22Rv1 (cell line): ENCODE data around the gene SMARCE1.

Experiments used
- H3K27ac ChIP-seq: fragments of 450-650 bp; 2 replicates; pipeline ENCODE4 v1.5.1; 2017
- CTCF ChIP-seq: fragments of 450-650 bp; IDR thresholded peaks from 2 replicates; pipeline ENCODE4 v1.5.1; 2017; ENCODE audit warnings: mild to moderate bottlenecking
- ZFX ChIP-seq: fragments of 450-650 bp; IDR thresholded peaks from 2 replicates; pipeline ENCODE4 v1.6.1; 2017; ENCODE audit warnings: antibody characterized with exemption, borderline replicate concordance

Gene SMARCE1

GRCh38 chr17:40680998-40681397 is 33.4 kb upstream of the SMARCE1 start:
- no peak overlapping the region for H3K27ac ChIP-seq
- TF ChIP-seq ZFX = no peak
- TF ChIP-seq CTCF = no peak

GRCh38 chr17:40679523-40679907 is 31.9 kb upstream of the SMARCE1 start:
- no peak for TF ChIP-seq ZFX
- H3K27ac ChIP-seq = no peak overlapping the region

GRCh38 chr17:40678902-40679522 is 31.4 kb upstream of the SMARCE1 start:
- no peak overlapping the region for H3K27ac ChIP-seq
- TF ChIP-seq ZFX (no peak), CTCF (no peak)

- no peak overlapping the region for H3K27ac ChIP-seq
- TF ChIP-seq CTCF (no peak), ZFX (no peak)
These were observed 28.3 kb upstream of the SMARCE1 start for GRCh38 chr17:40675905-40676304.

- no peak overlapping the region for H3K27ac ChIP-seq
- TF ChIP-seq ZFX (no peak), CTCF (no peak)
These were observed 25.0 kb upstream of the SMARCE1 start for GRCh38 chr17:40672654-40673053.

- TF ChIP-seq CTCF (no peak), ZFX (no peak)
- no peak overlapping the region for H3K27ac ChIP-seq
These were observed 23.7 kb upstream of the SMARCE1 start for GRCh38 chr17:40671282-40671681.

GRCh38 chr17:40666331-40666730 is 18.7 kb upstream of the SMARCE1 start:
- H3K27ac ChIP-seq = no peak overlapping the region

More at GRCh38 chr17:40666331-40666730, 18.7 kb upstream of the SMARCE1 start:
- TF ChIP-seq CTCF = no peak
- no peak for TF ChIP-seq ZFX
